ENCODE data around the gene SLC12A2. TPM values are rescaled to one million over a fixed set of nuclear protein-coding genes. Genes with fewer than 3 reads are reported as not detected.

SLC12A2 gene
- total and polyA plus RNA-seq, 8 donors = 2.1 to 67.4 (median 10.1) TPM

DNA sequence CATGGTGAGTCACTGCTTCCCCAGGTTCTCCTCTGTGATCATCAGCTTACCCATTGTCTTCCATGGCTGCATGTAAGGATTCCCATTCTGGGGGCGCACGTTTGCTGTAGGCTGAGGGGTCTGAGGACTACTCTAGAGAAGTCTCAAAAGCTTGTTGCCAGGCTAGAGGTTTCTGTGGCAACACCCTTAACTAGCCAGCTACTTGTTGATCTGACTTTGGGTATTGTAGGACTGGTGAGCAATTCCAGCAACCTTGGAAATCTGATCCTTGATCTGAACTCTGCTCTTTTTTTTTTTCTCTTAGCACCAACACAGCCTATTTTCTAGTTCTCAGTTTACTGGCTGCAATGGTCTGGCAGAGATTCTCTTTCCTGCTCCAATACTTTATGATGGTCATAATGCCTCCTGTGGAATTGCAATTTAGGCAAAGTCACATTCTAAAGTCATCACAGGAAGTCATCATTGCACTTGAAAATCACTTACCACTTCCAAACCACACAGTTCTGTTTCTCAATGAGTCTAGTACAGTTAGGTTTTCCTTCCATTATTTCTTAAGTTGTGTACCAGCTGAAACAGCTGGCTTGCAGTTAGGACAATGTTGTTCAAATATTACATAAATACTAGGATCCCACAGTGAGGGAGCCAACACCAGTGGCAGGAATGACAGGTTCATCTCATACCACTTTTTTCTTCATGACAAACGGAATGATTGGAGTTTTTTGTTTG lies 110.3 kb downstream of the SLC12A2 start:
- DNase-seq (no peak), ATAC-seq (no peak), FAIRE-seq (no peak)
- Histone ChIP-seq H3K4me1 (peaks cover 0 to under 1% (median 0%) of the 10 kb centered on the region in 3 donors), H3K4me3 (no peak overlapping the region), H3K27ac (no peak overlapping the region), H3K27me3 (no peaks in the 10 kb centered on the region), H3K9me3 (no peaks in the 10 kb centered on the region), H3K36me3 (no peaks in the 10 kb centered on the region)
- intact Hi-C loops (cut with DNase I) = loop anchor here in 1 of 3 donors (10.0 kb wide), 1 partner anchor 429 kb away; no protein-coding TSS in a partner anchor
- TF ChIP-seq, protein P1, sequence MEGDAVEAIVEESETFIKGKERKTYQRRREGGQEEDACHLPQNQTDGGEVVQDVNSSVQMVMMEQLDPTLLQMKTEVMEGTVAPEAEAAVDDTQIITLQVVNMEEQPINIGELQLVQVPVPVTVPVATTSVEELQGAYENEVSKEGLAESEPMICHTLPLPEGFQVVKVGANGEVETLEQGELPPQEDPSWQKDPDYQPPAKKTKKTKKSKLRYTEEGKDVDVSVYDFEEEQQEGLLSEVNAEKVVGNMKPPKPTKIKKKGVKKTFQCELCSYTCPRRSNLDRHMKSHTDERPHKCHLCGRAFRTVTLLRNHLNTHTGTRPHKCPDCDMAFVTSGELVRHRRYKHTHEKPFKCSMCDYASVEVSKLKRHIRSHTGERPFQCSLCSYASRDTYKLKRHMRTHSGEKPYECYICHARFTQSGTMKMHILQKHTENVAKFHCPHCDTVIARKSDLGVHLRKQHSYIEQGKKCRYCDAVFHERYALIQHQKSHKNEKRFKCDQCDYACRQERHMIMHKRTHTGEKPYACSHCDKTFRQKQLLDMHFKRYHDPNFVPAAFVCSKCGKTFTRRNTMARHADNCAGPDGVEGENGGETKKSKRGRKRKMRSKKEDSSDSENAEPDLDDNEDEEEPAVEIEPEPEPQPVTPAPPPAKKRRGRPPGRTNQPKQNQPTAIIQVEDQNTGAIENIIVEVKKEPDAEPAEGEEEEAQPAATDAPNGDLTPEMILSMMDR (IDR thresholded peaks at IDR 0.05) = no peak
- 92 to 97% methylated on average over 3 of the region's 3 CpGs for WGBS, 2 donors

GRCh38 chr5:128195316-128195715 lies 111.8 kb downstream of the SLC12A2 start:
- Histone ChIP-seq H3K4me1 (peaks cover 0 to 9% (median 0%) of the 10 kb centered on the region in 3 donors), H3K36me3 (no peaks in the 10 kb centered on the region), H3K4me3 (no peak overlapping the region), H3K27me3 (no peaks in the 10 kb centered on the region), H3K9me3 (no peaks in the 10 kb centered on the region), H3K27ac (no peak overlapping the region)
- 93 to 94% methylated on average over 1 of the region's 1 CpG for WGBS, 2 donors
- FAIRE-seq (no peak), ATAC-seq (no peak), DNase-seq (no peak)
- TF ChIP-seq, protein P1 (IDR thresholded peaks at IDR 0.05) = no peak
- intact Hi-C loops (cut with DNase I) = loop anchor here in 1 of 3 donors (5.0 to 10.0 kb wide), 2 partner anchors 431 to 628 kb away; no protein-coding TSS in a partner anchor

GRCh38 chr5:128196080-128196479 lies 112.5 kb downstream of the SLC12A2 start:
- TF ChIP-seq, protein P1 (IDR thresholded peaks at IDR 0.05) = no peak
- Histone ChIP-seq H3K36me3 (no peaks in the 10 kb centered on the region), H3K9me3 (no peaks in the 10 kb centered on the region), H3K4me3 (no peak overlapping the region), H3K27me3 (no peaks in the 10 kb centered on the region), H3K27ac (no peak overlapping the region), H3K4me1 (peaks cover 0 to 14% (median 5%) of the 10 kb centered on the region in 3 donors)
- no peak for ATAC-seq
- intact Hi-C loops (cut with DNase I) = loop anchor here in 1 of 3 donors (5.0 to 10.0 kb wide), 2 partner anchors 431 to 629 kb away; no protein-coding TSS in a partner anchor
- FAIRE-seq = no peak
- WGBS, 2 donors = 83 to 85% methylated on average over 2 of the region's 2 CpGs
- DNase-seq = no peak

DNA sequence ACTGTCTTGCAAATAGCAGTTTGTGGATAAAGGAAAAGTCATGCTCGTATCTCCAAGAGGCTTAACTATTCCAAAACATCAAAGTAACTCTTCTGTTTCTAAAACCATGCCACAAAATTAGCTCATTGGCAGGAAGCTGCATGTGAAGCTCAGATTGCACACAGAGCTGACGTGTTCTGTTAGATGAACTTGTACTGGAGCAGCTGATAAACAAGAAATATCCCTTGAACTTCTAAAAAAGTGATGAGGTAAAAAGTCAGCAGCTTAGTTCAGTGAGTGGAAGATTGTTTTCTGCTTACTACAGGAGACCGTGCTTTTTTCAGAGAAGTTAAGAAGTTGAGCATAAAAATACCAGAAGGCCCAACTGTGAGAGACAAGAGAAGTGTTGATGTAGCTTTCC lies 113.2 kb downstream of the SLC12A2 start:
- intact Hi-C loops (cut with DNase I) = loop anchor here in 1 of 3 donors (5.0 to 10.0 kb wide), 2 partner anchors 432 to 629 kb away; no protein-coding TSS in a partner anchor
- H3K36me3 ChIP-seq = no peaks in the 10 kb centered on the region
- TF ChIP-seq, protein P1 (IDR thresholded peaks at IDR 0.05) = no peak
- DNase-seq (no peak), FAIRE-seq (no peak), ATAC-seq (no peak)
- no peak overlapping the region for H3K4me3 ChIP-seq
- H3K9me3 ChIP-seq = no peaks in the 10 kb centered on the region
- peaks cover 0 to 14% (median 5%) of the 10 kb centered on the region in 3 donors for H3K4me1 ChIP-seq
- WGBS, 2 donors = 85 to 95% methylated on average over 3 of the region's 3 CpGs
- H3K27ac ChIP-seq = no peak overlapping the region
- H3K27me3 ChIP-seq = no peaks in the 10 kb centered on the region

Measured in pancreas (tissue), 10 donors.